ENCODE data around the gene LYPD8.
"Not testable (repeated sequence)": the region's sequence is repeated elsewhere in the genome, so short reads cannot be mapped to it uniquely, and the experiment has no call there.

LYPD8 gene

DNA sequence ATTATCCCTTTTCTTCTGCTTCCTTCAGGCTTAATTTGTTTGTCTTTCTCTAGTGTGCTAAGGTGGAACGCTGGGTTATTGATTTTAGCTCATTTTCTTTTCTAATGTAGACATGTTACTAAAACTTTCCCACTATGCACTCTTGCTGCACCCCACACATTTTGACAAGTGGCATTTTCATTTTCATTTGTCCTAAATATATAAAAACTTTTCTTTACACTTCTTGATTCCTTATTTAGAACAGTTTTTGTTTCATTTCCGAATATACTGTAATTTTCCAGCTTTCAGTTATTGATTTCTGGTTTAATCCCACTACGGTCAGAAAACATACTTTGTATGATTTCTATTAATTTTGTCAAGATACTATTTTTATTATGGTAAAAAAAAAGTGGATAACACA, 44.9 kb upstream of the LYPD8 start:
- H3K9me3 ChIP-seq (ENCODE audit: insufficient read depth, low read length): no peaks in the 10 kb centered on the region
- no peak overlapping the region for H3K4me2 ChIP-seq (ENCODE audit: low read depth, low read length, poor library complexity, severe bottlenecking)

DNA sequence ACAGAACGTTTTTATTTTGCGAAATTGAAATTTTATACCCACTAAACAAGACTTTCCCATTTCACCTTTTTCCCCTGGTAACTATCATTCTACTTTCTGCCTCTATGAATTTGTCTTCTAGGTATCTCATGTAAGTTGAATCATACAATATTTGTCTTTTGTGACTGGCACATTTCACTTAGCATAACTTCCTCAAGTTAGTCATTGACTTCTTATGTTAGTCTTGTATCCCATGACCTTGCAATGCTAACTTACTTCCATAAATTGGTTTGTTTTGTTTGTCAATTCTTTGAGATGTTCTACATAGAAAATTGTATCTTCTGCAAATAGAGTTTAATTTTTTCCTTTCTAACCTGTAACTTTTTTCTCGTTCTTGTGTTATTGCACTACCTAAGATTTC, 43.2 kb upstream of the LYPD8 start:
- Histone ChIP-seq H3K4me3 (ENCODE audit: insufficient read depth, low read length, poor library complexity, severe bottlenecking) (no peak overlapping the region), H4K20me1 (ENCODE audit: low read depth, low read length) (no peaks in the 10 kb centered on the region), H3K36me3 (ENCODE audit: low read length) (no peaks in the 10 kb centered on the region), H3K27me3 (ENCODE audit: low read length) (no peaks in the 10 kb centered on the region), H2AFZ (ENCODE audit: low read depth, low read length, severe bottlenecking) (no peak overlapping the region), H3K79me2 (ENCODE audit: insufficient read depth, low read length) (no peaks in the 10 kb centered on the region), H3K4me2 (ENCODE audit: low read depth, low read length, poor library complexity, severe bottlenecking) (no peak overlapping the region), H3K9me3 (ENCODE audit: insufficient read depth, low read length) (no peaks in the 10 kb centered on the region), H3K9me2 (replicated peaks; ENCODE audit: insufficient read depth, low read length) (no peaks in the 10 kb centered on the region), H3K9ac (ENCODE audit: low read length) (no peak overlapping the region), H3F3A (ENCODE audit: insufficient read depth) (no peaks in the 10 kb centered on the region), H3K27ac (ENCODE audit: low read depth, low read length) (no peak overlapping the region)
- TF ChIP-seq, protein P1, sequence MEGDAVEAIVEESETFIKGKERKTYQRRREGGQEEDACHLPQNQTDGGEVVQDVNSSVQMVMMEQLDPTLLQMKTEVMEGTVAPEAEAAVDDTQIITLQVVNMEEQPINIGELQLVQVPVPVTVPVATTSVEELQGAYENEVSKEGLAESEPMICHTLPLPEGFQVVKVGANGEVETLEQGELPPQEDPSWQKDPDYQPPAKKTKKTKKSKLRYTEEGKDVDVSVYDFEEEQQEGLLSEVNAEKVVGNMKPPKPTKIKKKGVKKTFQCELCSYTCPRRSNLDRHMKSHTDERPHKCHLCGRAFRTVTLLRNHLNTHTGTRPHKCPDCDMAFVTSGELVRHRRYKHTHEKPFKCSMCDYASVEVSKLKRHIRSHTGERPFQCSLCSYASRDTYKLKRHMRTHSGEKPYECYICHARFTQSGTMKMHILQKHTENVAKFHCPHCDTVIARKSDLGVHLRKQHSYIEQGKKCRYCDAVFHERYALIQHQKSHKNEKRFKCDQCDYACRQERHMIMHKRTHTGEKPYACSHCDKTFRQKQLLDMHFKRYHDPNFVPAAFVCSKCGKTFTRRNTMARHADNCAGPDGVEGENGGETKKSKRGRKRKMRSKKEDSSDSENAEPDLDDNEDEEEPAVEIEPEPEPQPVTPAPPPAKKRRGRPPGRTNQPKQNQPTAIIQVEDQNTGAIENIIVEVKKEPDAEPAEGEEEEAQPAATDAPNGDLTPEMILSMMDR (IDR thresholded peaks at IDR 0.05; ENCODE audit: insufficient read depth, low read length, poor library complexity, severe bottlenecking): no peak
- no peak for TF ChIP-seq EZH2phosphoT487 (conservative IDR thresholded peaks at IDR 0.05; ENCODE audit: low read length)

More for the DNA sequence above, 44.9 kb upstream of the LYPD8 start:
- H2AFZ ChIP-seq (ENCODE audit: low read depth, low read length, severe bottlenecking): no peak overlapping the region
- H3F3A ChIP-seq (ENCODE audit: insufficient read depth): no peaks in the 10 kb centered on the region
- TF ChIP-seq, protein P1 (IDR thresholded peaks at IDR 0.05; ENCODE audit: insufficient read depth, low read length, poor library complexity, severe bottlenecking): no peak
- no peak for TF ChIP-seq EZH2phosphoT487 (conservative IDR thresholded peaks at IDR 0.05; ENCODE audit: low read length)
- H3K9me2 ChIP-seq (replicated peaks; ENCODE audit: insufficient read depth, low read length): no peaks in the 10 kb centered on the region
- no peaks in the 10 kb centered on the region for H3K27me3 ChIP-seq (ENCODE audit: low read length)
- no peak overlapping the region for H3K4me3 ChIP-seq (ENCODE audit: insufficient read depth, low read length, poor library complexity, severe bottlenecking)
- H4K20me1 ChIP-seq (ENCODE audit: low read depth, low read length): no peaks in the 10 kb centered on the region
- no peak overlapping the region for H3K27ac ChIP-seq (ENCODE audit: low read depth, low read length)
- H3K79me2 ChIP-seq (ENCODE audit: insufficient read depth, low read length): no peaks in the 10 kb centered on the region
- H3K36me3 ChIP-seq (ENCODE audit: low read length): no peaks in the 10 kb centered on the region
- no peak overlapping the region for H3K9ac ChIP-seq (ENCODE audit: low read length)

DNA sequence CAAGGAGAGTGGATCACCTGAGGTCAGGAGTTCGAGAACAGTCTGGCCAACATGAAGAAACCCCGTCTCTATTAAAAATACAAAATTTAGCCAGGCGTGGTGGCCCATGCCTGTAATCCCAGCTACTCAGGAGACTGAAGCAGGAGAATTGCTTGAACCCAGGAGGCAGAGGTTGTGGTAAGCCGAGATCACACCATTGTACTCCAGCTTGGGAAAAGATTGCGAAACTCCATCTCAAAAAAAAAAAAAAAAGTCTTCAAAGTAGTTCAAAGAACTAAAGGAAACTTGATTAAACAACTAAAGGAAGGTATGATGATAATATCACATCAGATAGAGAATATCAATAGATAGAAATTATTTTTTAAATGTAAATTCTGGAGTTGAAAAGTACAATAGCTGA, 39.1 kb upstream of the LYPD8 start:
- not testable (repeated sequence) for H3K9ac ChIP-seq (ENCODE audit: low read length); H3K27me3 ChIP-seq (ENCODE audit: low read length); H3K4me2 ChIP-seq (ENCODE audit: low read depth, low read length, poor library complexity, severe bottlenecking); H3K4me3 ChIP-seq (ENCODE audit: insufficient read depth, low read length, poor library complexity, severe bottlenecking); H3K9me2 ChIP-seq (replicated peaks; ENCODE audit: insufficient read depth, low read length); H3F3A ChIP-seq (ENCODE audit: insufficient read depth); H3K27ac ChIP-seq (ENCODE audit: low read depth, low read length); H2AFZ ChIP-seq (ENCODE audit: low read depth, low read length, severe bottlenecking); H3K36me3 ChIP-seq (ENCODE audit: low read length); H4K20me1 ChIP-seq (ENCODE audit: low read depth, low read length); H3K9me3 ChIP-seq (ENCODE audit: insufficient read depth, low read length); H3K79me2 ChIP-seq (ENCODE audit: insufficient read depth, low read length)

DNA sequence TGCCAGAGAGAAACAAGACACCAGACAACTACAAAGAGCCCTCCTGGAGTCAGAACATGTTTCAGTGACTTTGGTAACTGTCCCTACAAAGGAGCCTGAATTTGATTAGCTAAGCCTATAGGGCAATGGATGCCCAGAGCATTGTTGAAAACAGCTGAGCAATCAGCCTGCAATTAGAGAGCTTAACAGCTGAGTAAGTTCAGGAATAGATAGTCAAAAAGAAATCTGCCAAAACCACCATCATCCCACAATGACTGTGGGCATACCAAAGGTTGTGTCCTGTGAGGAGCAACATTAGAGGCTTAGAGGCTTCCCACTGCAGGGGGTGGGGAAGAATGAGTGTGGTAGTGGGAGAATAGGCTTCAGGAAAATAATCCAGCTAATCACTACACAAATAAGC, 38.0 kb upstream of the LYPD8 start:
- no peak overlapping the region for H3K4me3 ChIP-seq (ENCODE audit: insufficient read depth, low read length, poor library complexity, severe bottlenecking)
- H3F3A ChIP-seq (ENCODE audit: insufficient read depth): no peaks in the 10 kb centered on the region
- H3K9ac ChIP-seq (ENCODE audit: low read length): no peak overlapping the region
- H3K9me2 ChIP-seq (replicated peaks; ENCODE audit: insufficient read depth, low read length): no peaks in the 10 kb centered on the region
- H3K79me2 ChIP-seq (ENCODE audit: insufficient read depth, low read length): no peaks in the 10 kb centered on the region
- no peaks in the 10 kb centered on the region for H4K20me1 ChIP-seq (ENCODE audit: low read depth, low read length)
- no peak overlapping the region for H3K27ac ChIP-seq (ENCODE audit: low read depth, low read length)
- H3K27me3 ChIP-seq (ENCODE audit: low read length): no peaks in the 10 kb centered on the region
- H3K36me3 ChIP-seq (ENCODE audit: low read length): no peaks in the 10 kb centered on the region
- H3K9me3 ChIP-seq (ENCODE audit: insufficient read depth, low read length): no peaks in the 10 kb centered on the region
- no peak overlapping the region for H2AFZ ChIP-seq (ENCODE audit: low read depth, low read length, severe bottlenecking)
- no peak overlapping the region for H3K4me2 ChIP-seq (ENCODE audit: low read depth, low read length, poor library complexity, severe bottlenecking)
- TF ChIP-seq, protein P1 (IDR thresholded peaks at IDR 0.05; ENCODE audit: insufficient read depth, low read length, poor library complexity, severe bottlenecking): no peak
- no peak for TF ChIP-seq EZH2phosphoT487 (conservative IDR thresholded peaks at IDR 0.05; ENCODE audit: low read length)
